ENCODE data around the gene TMEM114.

Gene TMEM114

GRCh38 chr16:8561496-8561895, 28.8 kb downstream of the TMEM114 start:
- Mint-ChIP-seq H3K4me1 (no peaks in the 10 kb centered on the region), H3K27ac (no peak overlapping the region), H3K9me3 (peaks cover 2% of the 10 kb centered on the region), H3K27me3 (ENCODE audit: low read depth) (peaks cover 4% of the 10 kb centered on the region), H3K4me3 (no peak overlapping the region), H3K36me3 (ENCODE audit: low read depth) (no peaks in the 10 kb centered on the region)
- TF ChIP-seq, protein P1, sequence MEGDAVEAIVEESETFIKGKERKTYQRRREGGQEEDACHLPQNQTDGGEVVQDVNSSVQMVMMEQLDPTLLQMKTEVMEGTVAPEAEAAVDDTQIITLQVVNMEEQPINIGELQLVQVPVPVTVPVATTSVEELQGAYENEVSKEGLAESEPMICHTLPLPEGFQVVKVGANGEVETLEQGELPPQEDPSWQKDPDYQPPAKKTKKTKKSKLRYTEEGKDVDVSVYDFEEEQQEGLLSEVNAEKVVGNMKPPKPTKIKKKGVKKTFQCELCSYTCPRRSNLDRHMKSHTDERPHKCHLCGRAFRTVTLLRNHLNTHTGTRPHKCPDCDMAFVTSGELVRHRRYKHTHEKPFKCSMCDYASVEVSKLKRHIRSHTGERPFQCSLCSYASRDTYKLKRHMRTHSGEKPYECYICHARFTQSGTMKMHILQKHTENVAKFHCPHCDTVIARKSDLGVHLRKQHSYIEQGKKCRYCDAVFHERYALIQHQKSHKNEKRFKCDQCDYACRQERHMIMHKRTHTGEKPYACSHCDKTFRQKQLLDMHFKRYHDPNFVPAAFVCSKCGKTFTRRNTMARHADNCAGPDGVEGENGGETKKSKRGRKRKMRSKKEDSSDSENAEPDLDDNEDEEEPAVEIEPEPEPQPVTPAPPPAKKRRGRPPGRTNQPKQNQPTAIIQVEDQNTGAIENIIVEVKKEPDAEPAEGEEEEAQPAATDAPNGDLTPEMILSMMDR (IDR thresholded peaks at IDR 0.05; ENCODE audit: unreplicated experiment in 3 of 3) = no peak

GRCh38 chr16:8555400-8555799, 34.9 kb downstream of the TMEM114 start:
- Mint-ChIP-seq H3K27ac (no peak overlapping the region), H3K4me3 (no peak overlapping the region), H3K27me3 (ENCODE audit: low read depth) (peaks cover 31% of the 10 kb centered on the region), H3K4me1 (peaks cover 3% of the 10 kb centered on the region), H3K36me3 (ENCODE audit: low read depth) (no peaks in the 10 kb centered on the region), H3K9me3 (peaks cover 2% of the 10 kb centered on the region)
- TF ChIP-seq, protein P1 (IDR thresholded peaks at IDR 0.05; ENCODE audit: unreplicated experiment in 3 of 3) = no peak

- peaks cover 3% of the 10 kb centered on the region for H3K4me1 Mint-ChIP-seq
- no peak overlapping the region for H3K27ac Mint-ChIP-seq
Observed at GRCh38 chr16:8554881-8555280, 35.4 kb downstream of the TMEM114 start.

DNA sequence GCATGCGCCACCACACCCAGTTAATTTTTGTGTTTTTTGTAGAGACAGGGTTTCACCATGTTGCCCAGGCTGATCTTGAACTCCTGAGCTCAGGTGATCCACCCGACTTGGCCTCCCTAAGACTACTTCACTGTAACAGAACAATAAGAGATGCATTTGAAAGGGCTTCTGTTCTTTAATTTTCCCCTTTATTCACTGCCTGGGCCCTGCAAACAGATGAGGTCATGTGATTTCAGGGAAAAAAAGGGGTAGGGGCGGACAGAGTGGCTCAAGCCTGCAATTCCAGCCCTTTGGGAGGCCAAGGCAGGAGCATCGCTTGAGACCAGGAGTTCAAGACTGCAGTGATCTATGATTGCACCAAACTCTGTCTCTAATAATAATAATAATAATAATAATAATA, 36.3 kb downstream of the TMEM114 start:
- Mint-ChIP-seq H3K27me3 (ENCODE audit: low read depth) (peaks cover 31% of the 10 kb centered on the region), H3K4me3 (no peak overlapping the region), H3K36me3 (ENCODE audit: low read depth) (no peaks in the 10 kb centered on the region), H3K27ac (no peak overlapping the region), H3K4me1 (peaks cover 3% of the 10 kb centered on the region), H3K9me3 (peaks cover 2% of the 10 kb centered on the region)
- TF ChIP-seq, protein P1 (IDR thresholded peaks at IDR 0.05; ENCODE audit: unreplicated experiment in 3 of 3) = no peak

More at GRCh38 chr16:8554881-8555280, 35.4 kb downstream of the TMEM114 start:
- H3K9me3 Mint-ChIP-seq = peaks cover 2% of the 10 kb centered on the region
- peaks cover 31% of the 10 kb centered on the region for H3K27me3 Mint-ChIP-seq (ENCODE audit: low read depth)
- no peaks in the 10 kb centered on the region for H3K36me3 Mint-ChIP-seq (ENCODE audit: low read depth)
- TF ChIP-seq, protein P1 (IDR thresholded peaks at IDR 0.05; ENCODE audit: unreplicated experiment in 3 of 3) = no peak
- H3K4me3 Mint-ChIP-seq = no peak overlapping the region

DNA sequence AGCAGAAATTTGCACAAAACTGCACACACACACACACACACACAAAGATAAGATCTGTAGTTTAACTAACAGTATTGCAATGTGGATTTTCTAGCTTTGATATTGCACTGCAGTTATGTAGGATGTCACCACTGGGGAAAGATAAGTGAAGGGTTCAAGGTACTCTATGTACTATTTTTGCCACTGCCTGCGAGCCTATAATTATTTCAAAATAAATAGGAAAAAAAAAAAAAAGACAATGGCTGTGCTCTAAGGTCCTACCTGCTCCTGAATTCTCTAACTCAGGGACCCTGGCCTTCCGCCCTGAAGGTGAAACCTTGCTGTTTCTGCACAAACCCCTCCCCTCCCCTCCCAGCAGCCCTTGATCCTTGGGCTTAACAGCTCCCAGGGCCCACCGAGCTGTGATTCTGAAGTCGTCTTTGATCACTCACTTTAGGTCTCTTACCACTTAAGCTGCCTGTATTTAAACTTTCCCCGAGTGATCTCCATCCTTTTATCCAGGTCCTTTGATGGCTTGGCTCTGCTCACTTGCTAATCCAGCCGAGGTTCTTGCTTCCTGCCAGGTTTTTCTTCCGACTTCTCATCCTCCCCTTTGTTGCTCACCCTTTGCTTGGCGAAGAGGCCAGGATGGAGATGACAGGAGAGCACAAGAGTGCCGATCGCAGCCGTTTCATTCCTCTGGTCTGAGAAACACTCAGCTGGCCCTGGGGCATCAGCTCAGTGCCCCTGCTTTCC, 37.7 kb downstream of the TMEM114 start:
- Mint-ChIP-seq H3K27ac (no peak overlapping the region), H3K27me3 (ENCODE audit: low read depth) (peaks cover 31% of the 10 kb centered on the region), H3K36me3 (ENCODE audit: low read depth) (no peaks in the 10 kb centered on the region), H3K4me3 (no peak overlapping the region), H3K4me1 (peaks cover 9% of the 10 kb centered on the region), H3K9me3 (no peaks in the 10 kb centered on the region)
- TF ChIP-seq, protein P1 (IDR thresholded peaks at IDR 0.05; ENCODE audit: unreplicated experiment in 3 of 3) = no peak
